Left cardiac atrium (tissue), 4 donors: ENCODE data around the gene CUBN. TPM values are rescaled to one million over a fixed set of nuclear protein-coding genes. Genes with fewer than 3 reads are reported as not detected.

Experiments used
- ATAC-seq, 2 donors: fragments of 200-7000 bp; cut with Tn5 transposase; one replicate each; pipeline ENCODE4 v1.9.1; 2020; ENCODE audit warnings: mild to moderate bottlenecking in 2 of 2, moderate library complexity in 2 of 2
- DNase-seq: peaks from one replicate; pipeline ENCODE4 v3.0.0-alpha.2; 2020
- intact Hi-C, 2 donors: fragments of 100-400 bp; cut with DNase I; formaldehyde crosslinking; loops; one replicate each; pipeline versions ENCODE4 v1.14.1 to v1.15.1; 2022 to 2023
- total RNA-seq, 2 donors: library from RNA; stranded (reverse); fragmentation: NEBNext Ultra II Directional; extraction: Animal tissue kit (Norgen Biotek cat#: 25700); gene quantifications; one replicate each; pipeline ENCODE4 v1.2.1, GENCODE V29; 2021
- donor health status: DM: no; HTN: yes; CAD: no.
- donor health status: DM: no; HTN: yes; CAD: no; lungs with severe emphysema.
- donor health status: DM: yes; HTN: yes; CAD: no.
- donor health status: Dilated cardiomyopathy.

Gene CUBN
- total RNA-seq, 2 donors from 2014 or later, result 0.84 to 0.91 TPM

GRCh38 chr10:16867556-16867955 lies 262.1 kb downstream of the CUBN start:
- ATAC-seq (no peak), DNase-seq (no peak)
- intact Hi-C loops, result no loop called here

- intact Hi-C loops, result no loop called here
- ATAC-seq (no peak), DNase-seq (no peak)
These were observed 262.9 kb downstream of the CUBN start for GRCh38 chr10:16866541-16867275.

GRCh38 chr10:16865766-16866165 lies 263.8 kb downstream of the CUBN start:
- intact Hi-C loops, result no loop called here
- no peak for DNase-seq
- ATAC-seq, result no peak

GRCh38 chr10:16863766-16864165 lies 265.8 kb downstream of the CUBN start:
- ATAC-seq (no peak), DNase-seq (no peak)
- intact Hi-C loops, result no loop called here

GRCh38 chr10:16857419-16857818 lies 272.2 kb downstream of the CUBN start:
- DNase-seq, result no peak
- intact Hi-C loops, result no loop called here
- ATAC-seq, result no peak

GRCh38 chr10:16856567-16856966 lies 273.0 kb downstream of the CUBN start:
- intact Hi-C loops, result no loop called here
- ATAC-seq (peak in 1 of 2 donors; percentile 32), DNase-seq (no peak)

- no peak for ATAC-seq
- DNase-seq, result no peak
- intact Hi-C loops, result no loop called here
These were observed 273.5 kb downstream of the CUBN start for GRCh38 chr10:16856092-16856491.

GRCh38 chr10:16854623-16855022 lies 275.0 kb downstream of the CUBN start:
- intact Hi-C loops, result no loop called here
- ATAC-seq (no peak), DNase-seq (no peak)

GRCh38 chr10:16853809-16854208 lies 275.8 kb downstream of the CUBN start:
- ATAC-seq, result no peak
- intact Hi-C loops, result no loop called here
- DNase-seq, result no peak

- intact Hi-C loops, result no loop called here
- no peak for DNase-seq
- ATAC-seq, result no peak
These were observed 276.4 kb downstream of the CUBN start for GRCh38 chr10:16853201-16853600.

GRCh38 chr10:16852624-16853023 lies 277.0 kb downstream of the CUBN start:
- intact Hi-C loops, result no loop called here
- ATAC-seq (no peak), DNase-seq (no peak)

- ATAC-seq (peak in 1 of 2 donors; percentile 39), DNase-seq (no peak)
- intact Hi-C loops, result loop anchor here in 1 of 2 donors (10.0 kb wide), 1 partner anchor 576 kb away; no protein-coding TSS in a partner anchor
These were observed 281.0 kb downstream of the CUBN start for GRCh38 chr10:16848562-16849154.

- DNase-seq (no peak), ATAC-seq (no peak)
- intact Hi-C loops, result loop anchor here in 1 of 2 donors (10.0 kb wide), 1 partner anchor 577 kb away; no protein-coding TSS in a partner anchor
These were observed 282.0 kb downstream of the CUBN start for GRCh38 chr10:16847644-16848043.

- ATAC-seq (no peak), DNase-seq (no peak)
- intact Hi-C loops, result loop anchor here in 1 of 2 donors (10.0 kb wide), 1 partner anchor 580 kb away; no protein-coding TSS in a partner anchor
These were observed 284.4 kb downstream of the CUBN start for GRCh38 chr10:16845248-16845647.

GRCh38 chr10:16843252-16843870 lies 286.2 kb downstream of the CUBN start:
- peak; percentile 72 to 73 for ATAC-seq
- intact Hi-C loops, result loop anchor here (1.0 to 10.0 kb wide), 3 partner anchors 414 to 581 kb away; no protein-coding TSS in a partner anchor
- no peak for DNase-seq

- intact Hi-C loops, result no loop called here
- ATAC-seq (no peak), DNase-seq (no peak)
These were observed 294.4 kb downstream of the CUBN start for GRCh38 chr10:16835228-16835627.

GRCh38 chr10:16832351-16833080 lies 297.1 kb downstream of the CUBN start:
- intact Hi-C loops, result loop anchor here in 1 of 2 donors (5.0 kb wide), 1 partner anchor 600 kb away; no protein-coding TSS in a partner anchor
- ATAC-seq, result peak; percentile 40 to 69
- DNase-seq, result peak; percentile 60

GRCh38 chr10:16828701-16829175 lies 300.9 kb downstream of the CUBN start:
- DNase-seq (peak; percentile 70), ATAC-seq (peak; percentile 45 to 75)
- intact Hi-C loops, result loop anchor here in 1 of 2 donors (2.0 kb wide), 1 partner anchor 428 kb away; no protein-coding TSS in a partner anchor

GRCh38 chr10:16828114-16828568 lies 301.5 kb downstream of the CUBN start:
- intact Hi-C loops, result loop anchor here in 1 of 2 donors (2.0 kb wide), 1 partner anchor 429 kb away; no protein-coding TSS in a partner anchor
- peak; percentile 47 for DNase-seq
- peak; percentile 85 to 87 for ATAC-seq
